Breast epithelium (tissue), 3 donors: Measurements from ENCODE around the gene LDLRAD4.
"Not testable (repeated sequence)": the region's sequence is repeated elsewhere in the genome, so short reads cannot be mapped to it uniquely, and the experiment has no call there.

ENCODE experiments used
- CTCF ChIP-seq, 3 donors: fragments of 450-650 bp; IDR thresholded peaks; one replicate each; pipeline ENCODE4 v1.5.1; 2016 to 2017; ENCODE audit warnings: antibody characterized with exemption in 3 of 3, mild to moderate bottlenecking in 3 of 3, moderate library complexity in 3 of 3
- POLR2AphosphoS5 ChIP-seq, 3 donors: sonication (generic); formaldehyde crosslinking; IDR thresholded peaks; one replicate each; pipeline ENCODE4 v1.6.1; 2017; ENCODE audit warnings: antibody characterized with exemption in 3 of 3

- not testable (repeated sequence) for TF ChIP-seq POLR2AphosphoS5, CTCF (IDR thresholded peaks at IDR 0.05)
These were observed 471.5 kb downstream of the LDLRAD4 start for GRCh38 chr18:13690060-13690459.
